OCI-LY3 (cell line): ENCODE data around the gene PTPRN2.
"Not testable (repeated sequence)": the region's sequence is repeated elsewhere in the genome, so short reads cannot be mapped to it uniquely, and the experiment has no call there.

ENCODE experiments used
- H2AFZ ChIP-seq: fragments of 200-600, 300-600 bp; shearing (Covaris generic); 2 replicates; pipeline ENCODE4 v1.6.0; 2014; ENCODE audit warnings: antibody characterized with exemption, low read depth, low read length
- H3K27ac ChIP-seq: fragments of 200-600, 300-600 bp; sonication (generic); 2 replicates; pipeline ENCODE4 v1.5.1; 2014; ENCODE audit warnings: mild to moderate bottlenecking, low read length, moderate library complexity, mixed read lengths
- H3K27me3 ChIP-seq: fragments of 200-600, 300-600 bp; sonication (generic); 2 replicates; pipeline ENCODE4 v1.6.1; 2014; ENCODE audit warnings: low read depth, low read length, mixed read lengths
- H3K36me3 ChIP-seq: fragments of 200-600, 300-600 bp; sonication (generic); replicated peaks from 2 replicates; pipeline ENCODE3; 2014; ENCODE audit warnings: low read depth, low read length, mixed read lengths
- H3K4me1 ChIP-seq: fragments of 300-600, 200-600 bp; sonication (generic); 2 replicates; pipeline ENCODE4 v1.6.1; 2014; ENCODE audit warnings: low read length, mixed read lengths
- H3K4me2 ChIP-seq: fragments of 200-600, 300-600 bp; sonication (generic); 2 replicates; pipeline ENCODE4 v1.6.1; 2014; ENCODE audit warnings: low read length, mixed read lengths
- H3K4me3 ChIP-seq: fragments of 300-600, 200-600 bp; sonication (generic); 2 replicates; pipeline ENCODE4 v1.5.1; 2014; ENCODE audit warnings: antibody characterized with exemption, mild to moderate bottlenecking, low read length, moderate library complexity
- H3K79me2 ChIP-seq: fragments of 300-600, 200-600 bp; shearing (Covaris generic); 2 replicates; pipeline ENCODE4 v1.6.1; 2014; ENCODE audit warnings: mild to moderate bottlenecking, low read length, mixed read lengths
- H3K9ac ChIP-seq: fragments of 300-600, 200-600 bp; shearing (Covaris generic); 2 replicates; pipeline ENCODE4 v1.6.0; 2014; ENCODE audit warnings: mild to moderate bottlenecking, low read length, moderate library complexity
- H3K9me3 ChIP-seq: fragments of 200-600, 300-600 bp; shearing (Covaris generic); 2 replicates; pipeline ENCODE4 v1.6.1; 2014; ENCODE audit warnings: low read length, mixed read lengths; ENCODE audit not compliant: insufficient read depth
- H4K20me1 ChIP-seq: fragments of 200-600, 300-600 bp; sonication (generic); 2 replicates; pipeline ENCODE4 v1.6.1; 2016; ENCODE audit warnings: low read length, mixed read lengths; ENCODE audit not compliant: insufficient read depth
- EZH2phosphoT487 ChIP-seq: fragments of 200-600 bp; shearing (Covaris generic); IDR thresholded peaks from 2 replicates; pipeline ENCODE4 v1.6.1; 2018; ENCODE audit warnings: antibody characterized with exemption, mixed run types, low read depth
- TF ChIP-seq, protein P1 (sequence below): fragments of 200-600, 300-600 bp; sonication (generic); IDR thresholded peaks from 2 replicates; pipeline ENCODE4 v1.5.1; 2014; ENCODE audit warnings: antibody characterized with exemption, low read length, low read depth

PTPRN2 gene

DNA sequence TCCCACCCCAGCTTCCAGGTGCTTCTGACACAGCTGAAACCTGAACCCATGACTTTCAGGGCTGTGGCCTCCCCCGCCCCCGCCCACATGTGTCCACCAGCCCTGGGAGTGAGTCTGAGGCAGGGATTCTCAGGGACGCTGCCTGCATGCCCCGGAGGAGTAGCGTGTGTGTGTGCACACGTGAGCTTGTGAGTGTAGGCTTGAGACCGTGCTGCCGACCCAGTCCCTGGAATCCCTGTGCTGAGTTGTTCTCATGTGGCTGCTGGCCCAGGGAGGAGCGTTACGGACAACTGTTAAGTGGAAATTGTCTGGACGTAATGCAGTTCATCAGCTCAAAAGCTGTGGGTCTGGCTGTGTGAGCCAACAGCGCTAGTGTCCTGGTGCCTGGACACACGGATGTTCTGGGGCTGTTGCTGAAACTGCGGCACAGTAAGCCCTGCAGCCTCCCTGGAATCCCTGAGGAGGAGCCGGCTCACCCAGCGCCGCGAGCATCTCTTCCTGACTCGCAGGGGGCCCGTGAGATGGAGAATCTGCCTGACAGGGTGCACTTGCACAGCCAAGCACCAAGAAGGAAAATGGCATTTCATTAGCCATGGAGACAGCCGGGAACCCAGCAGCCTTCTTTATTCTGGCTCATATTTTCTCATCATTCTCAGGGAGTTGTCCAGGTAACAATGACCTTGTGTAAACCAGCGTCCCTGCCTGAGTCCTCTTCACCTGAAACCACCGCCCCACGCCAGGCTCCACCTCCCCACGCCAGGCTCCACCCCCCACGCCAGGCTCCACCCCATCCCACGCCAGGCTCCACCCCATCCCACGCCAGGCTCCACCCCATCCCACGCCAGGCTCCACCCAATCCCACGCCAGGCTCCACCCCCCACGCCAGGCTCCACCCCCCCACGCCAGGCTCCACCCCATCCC, 603.9 kb downstream of the PTPRN2 start:
- no peak for TF ChIP-seq EZH2phosphoT487
- H3K27me3 ChIP-seq = no peaks in the 10 kb centered on the region
- H3K4me3 ChIP-seq = no peak overlapping the region

GRCh38 chr7:157981778-157982177, 605.8 kb downstream of the PTPRN2 start:
- H2AFZ ChIP-seq = no peak overlapping the region
- TF ChIP-seq, protein P1, sequence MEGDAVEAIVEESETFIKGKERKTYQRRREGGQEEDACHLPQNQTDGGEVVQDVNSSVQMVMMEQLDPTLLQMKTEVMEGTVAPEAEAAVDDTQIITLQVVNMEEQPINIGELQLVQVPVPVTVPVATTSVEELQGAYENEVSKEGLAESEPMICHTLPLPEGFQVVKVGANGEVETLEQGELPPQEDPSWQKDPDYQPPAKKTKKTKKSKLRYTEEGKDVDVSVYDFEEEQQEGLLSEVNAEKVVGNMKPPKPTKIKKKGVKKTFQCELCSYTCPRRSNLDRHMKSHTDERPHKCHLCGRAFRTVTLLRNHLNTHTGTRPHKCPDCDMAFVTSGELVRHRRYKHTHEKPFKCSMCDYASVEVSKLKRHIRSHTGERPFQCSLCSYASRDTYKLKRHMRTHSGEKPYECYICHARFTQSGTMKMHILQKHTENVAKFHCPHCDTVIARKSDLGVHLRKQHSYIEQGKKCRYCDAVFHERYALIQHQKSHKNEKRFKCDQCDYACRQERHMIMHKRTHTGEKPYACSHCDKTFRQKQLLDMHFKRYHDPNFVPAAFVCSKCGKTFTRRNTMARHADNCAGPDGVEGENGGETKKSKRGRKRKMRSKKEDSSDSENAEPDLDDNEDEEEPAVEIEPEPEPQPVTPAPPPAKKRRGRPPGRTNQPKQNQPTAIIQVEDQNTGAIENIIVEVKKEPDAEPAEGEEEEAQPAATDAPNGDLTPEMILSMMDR = no peak
- TF ChIP-seq EZH2phosphoT487 = no peak
- H3K9me3 ChIP-seq = no peaks in the 10 kb centered on the region
- no peak overlapping the region for H3K4me2 ChIP-seq
- H3K4me1 ChIP-seq = no peaks in the 10 kb centered on the region
- no peak overlapping the region for H3K27ac ChIP-seq
- no peak overlapping the region for H3K9ac ChIP-seq
- H3K4me3 ChIP-seq = no peak overlapping the region
- H3K79me2 ChIP-seq = no peaks in the 10 kb centered on the region
- no peaks in the 10 kb centered on the region for H4K20me1 ChIP-seq
- no peaks in the 10 kb centered on the region for H3K36me3 ChIP-seq
- no peaks in the 10 kb centered on the region for H3K27me3 ChIP-seq

More for the DNA sequence above, 603.9 kb downstream of the PTPRN2 start:
- Histone ChIP-seq H2AFZ (no peak overlapping the region), H3K9me3 (no peaks in the 10 kb centered on the region), H3K36me3 (no peaks in the 10 kb centered on the region), H3K79me2 (no peaks in the 10 kb centered on the region), H4K20me1 (no peaks in the 10 kb centered on the region), H3K9ac (no peak overlapping the region), H3K27ac (no peak overlapping the region), H3K4me2 (no peak overlapping the region), H3K4me1 (no peaks in the 10 kb centered on the region)

DNA sequence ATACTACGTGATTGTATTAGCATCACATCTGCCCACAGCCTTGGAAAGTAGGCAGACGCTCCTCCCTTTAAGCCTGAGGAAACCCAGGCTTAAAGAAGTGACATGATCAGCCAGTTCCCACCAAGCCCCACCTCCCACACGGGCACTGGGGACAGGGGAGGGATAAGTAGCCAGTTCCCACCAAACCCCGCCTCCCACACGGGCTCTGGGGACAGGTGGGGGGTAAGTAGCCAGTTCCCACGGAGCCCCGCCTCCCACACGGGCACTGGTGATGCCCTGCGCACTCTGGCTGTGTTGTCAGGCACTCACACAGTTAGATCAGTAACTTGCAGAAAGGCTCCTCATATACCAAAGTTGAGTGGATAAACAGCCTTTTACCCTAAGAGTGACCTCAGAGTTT, 606.8 kb downstream of the PTPRN2 start:
- H3K9me3 ChIP-seq = no peaks in the 10 kb centered on the region
- H3K4me3 ChIP-seq = no peak overlapping the region
- H3K36me3 ChIP-seq = no peaks in the 10 kb centered on the region
- H3K27me3 ChIP-seq = no peaks in the 10 kb centered on the region
- H3K4me1 ChIP-seq = no peaks in the 10 kb centered on the region
- H3K79me2 ChIP-seq = no peaks in the 10 kb centered on the region
- H4K20me1 ChIP-seq = no peaks in the 10 kb centered on the region
- H3K9ac ChIP-seq = no peak overlapping the region
- no peak overlapping the region for H3K4me2 ChIP-seq
- no peak overlapping the region for H3K27ac ChIP-seq
- H2AFZ ChIP-seq = no peak overlapping the region
- no peak for TF ChIP-seq EZH2phosphoT487
- TF ChIP-seq, protein P1 = no peak

GRCh38 chr7:157980341-157980731, 607.3 kb downstream of the PTPRN2 start:
- H3K27ac ChIP-seq, H3K4me1 ChIP-seq, H3K36me3 ChIP-seq, H3K9ac ChIP-seq, H3K4me3 ChIP-seq, H3K9me3 ChIP-seq, H3K27me3 ChIP-seq, H2AFZ ChIP-seq, H3K4me2 ChIP-seq, H3K79me2 ChIP-seq, H4K20me1 ChIP-seq: not testable (repeated sequence)

DNA sequence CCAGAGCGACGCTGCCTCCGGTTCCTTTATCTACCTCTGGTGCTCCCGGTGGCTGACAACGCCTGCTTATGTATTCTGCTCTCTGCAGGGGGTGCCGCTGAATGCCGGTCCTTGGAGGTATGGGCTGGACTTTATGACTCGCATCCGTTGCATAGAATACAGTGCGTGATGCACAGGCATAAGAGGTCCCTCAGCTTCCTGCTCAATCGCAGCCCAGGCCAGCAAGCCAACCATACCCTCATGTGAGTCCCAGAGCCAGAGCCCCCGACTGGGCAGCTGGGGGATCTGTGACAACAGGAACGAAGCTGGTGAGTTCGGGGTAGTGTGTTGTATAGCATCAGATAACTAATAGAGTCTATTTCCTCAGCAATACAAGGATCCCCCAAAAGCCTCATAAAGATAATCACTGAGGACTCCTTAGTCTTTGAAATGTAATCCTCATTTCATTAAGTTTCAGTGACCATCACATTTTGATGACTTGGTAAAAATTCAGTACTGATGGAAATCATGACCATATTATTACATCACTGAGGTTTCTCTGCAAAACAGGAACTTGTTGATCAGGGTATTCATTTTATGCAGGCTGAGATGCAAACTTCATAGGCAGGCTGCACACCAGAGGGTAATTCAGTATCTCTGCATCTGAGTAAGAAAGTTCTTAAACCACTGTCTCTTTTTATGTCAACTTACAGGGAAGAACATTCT, 607.8 kb downstream of the PTPRN2 start:
- no peak overlapping the region for H3K4me2 ChIP-seq
- no peak overlapping the region for H3K9ac ChIP-seq
- H3K27me3 ChIP-seq = no peaks in the 10 kb centered on the region
- no peaks in the 10 kb centered on the region for H4K20me1 ChIP-seq
- H2AFZ ChIP-seq = no peak overlapping the region
- no peaks in the 10 kb centered on the region for H3K79me2 ChIP-seq
- no peaks in the 10 kb centered on the region for H3K4me1 ChIP-seq
- H3K27ac ChIP-seq = no peak overlapping the region
- H3K4me3 ChIP-seq = no peak overlapping the region
- TF ChIP-seq EZH2phosphoT487 = no peak
- TF ChIP-seq, protein P1 = no peak
- H3K36me3 ChIP-seq = no peaks in the 10 kb centered on the region
- H3K9me3 ChIP-seq = no peaks in the 10 kb centered on the region
